ENCODE data around the gene DLGAP4. TPM values are rescaled to one million over a fixed set of nuclear protein-coding genes. Genes with fewer than 3 reads are reported as not detected.

Gene DLGAP4
- total RNA-seq, 1 experiment from 2014 or later, result 40.3 TPM

DNA sequence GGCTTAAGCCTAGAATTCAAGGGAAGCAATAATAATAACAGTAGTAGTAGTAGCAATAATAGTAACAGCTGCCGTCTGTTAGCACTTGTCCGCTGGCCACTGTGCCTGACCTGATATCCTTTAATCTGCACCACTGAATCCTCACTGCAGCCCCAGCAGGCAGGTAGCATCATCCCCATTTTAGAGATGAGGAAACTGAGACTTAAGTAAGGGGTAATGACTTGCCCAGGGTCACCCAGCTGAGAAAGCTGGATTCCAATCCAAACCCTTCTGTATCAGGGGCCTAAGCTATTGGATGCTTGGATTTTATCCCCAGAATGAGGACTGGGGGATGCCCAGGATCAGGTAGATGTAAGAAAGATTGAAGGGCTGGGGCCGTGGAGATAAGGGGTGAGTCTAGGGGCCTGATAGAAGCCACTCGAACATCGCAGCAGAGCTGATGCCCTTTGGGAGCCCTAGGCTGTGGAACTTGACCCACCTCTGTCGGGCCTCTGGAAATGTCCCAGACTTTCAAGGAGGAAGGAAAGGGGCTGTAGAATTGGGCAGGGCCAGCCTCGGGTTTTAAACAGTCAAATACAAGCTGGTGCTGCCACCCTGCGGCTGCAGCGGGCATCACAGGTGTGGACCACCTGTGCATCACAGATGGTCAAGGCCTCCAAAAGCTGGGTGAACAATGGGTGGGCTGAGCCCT is 133.0 kb downstream of the DLGAP4 start:
- Histone ChIP-seq H4K20me1 (ENCODE audit: insufficient read depth) (no peaks in the 10 kb centered on the region), H3K9ac (ENCODE audit: low read length) (no peak overlapping the region), H2AFZ (ENCODE audit: low read depth, low read length, poor library complexity, severe bottlenecking) (peak overlapping the region; percentile 22), H3K9me2 (ENCODE audit: insufficient read depth) (no peaks in the 10 kb centered on the region), H3K9me3 (ENCODE audit: control insufficient read depth in 1 of 2, insufficient read depth in 1 of 2, low read depth in 1 of 2, low read length in 2 of 2) (no peaks in the 10 kb centered on the region), H3K27ac (ENCODE audit: low read depth, low read length) (no peak overlapping the region), H3K36me3 (ENCODE audit: control insufficient read depth in 1 of 2, insufficient read depth in 2 of 2, low read length in 2 of 2) (no peaks in the 10 kb centered on the region), H3K4me1 (ENCODE audit: control insufficient read depth in 1 of 2, insufficient read depth in 2 of 2, low read length in 2 of 2) (peaks cover 3 to 16% of the 10 kb centered on the region in 2 experiments; a peak in 1 of 4 replicates), H3K4me3 (replicated peaks in 1 of 2; ENCODE audit: low read depth in 1 of 2, low read length in 2 of 2) (no peak overlapping the region), H3K4me2 (ENCODE audit: low read length) (no peak overlapping the region), H3K79me2 (ENCODE audit: insufficient read depth, low read length) (no peaks in the 10 kb centered on the region), H3K27me3 (ENCODE audit: insufficient read depth, low read length) (no peaks in the 10 kb centered on the region)
- ATAC-seq (peak; percentile 74), DNase-seq (ENCODE audit: low read depth, low spot score) (peak; percentile 32)
- CTCF ChIA-PET, result interaction anchor here (0.6 to 2.8 kb wide), 14 partner anchors 9 to 446 kb away, joined by 3 to 29 read pairs (median 5); no protein-coding TSS in a partner anchor
- RAD21 ChIA-PET (ENCODE audit: low non-redundant PET in 1 of 2, low total read pairs in 2 of 2, uncharacterized antibody in 2 of 2, unreplicated experiment in 2 of 2), result interaction anchor here (0.8 to 1.5 kb wide), 3 partner anchors 166 to 223 kb away, joined by 3 to 5 read pairs (median 4); no protein-coding TSS in a partner anchor
- intact Hi-C loops (cut with micrococcal nuclease), result loop anchor here (1.0 to 5.0 kb wide), 5 partner anchors 166 to 447 kb away; no protein-coding TSS in a partner anchor
- TF ChIP-seq ZFX (IDR thresholded peaks at IDR 0.05) (no peak), RAD21 (IDR thresholded peaks at IDR 0.05; ENCODE audit: low read depth) (peak; percentile 94)
- TF ChIP-seq, protein P1, sequence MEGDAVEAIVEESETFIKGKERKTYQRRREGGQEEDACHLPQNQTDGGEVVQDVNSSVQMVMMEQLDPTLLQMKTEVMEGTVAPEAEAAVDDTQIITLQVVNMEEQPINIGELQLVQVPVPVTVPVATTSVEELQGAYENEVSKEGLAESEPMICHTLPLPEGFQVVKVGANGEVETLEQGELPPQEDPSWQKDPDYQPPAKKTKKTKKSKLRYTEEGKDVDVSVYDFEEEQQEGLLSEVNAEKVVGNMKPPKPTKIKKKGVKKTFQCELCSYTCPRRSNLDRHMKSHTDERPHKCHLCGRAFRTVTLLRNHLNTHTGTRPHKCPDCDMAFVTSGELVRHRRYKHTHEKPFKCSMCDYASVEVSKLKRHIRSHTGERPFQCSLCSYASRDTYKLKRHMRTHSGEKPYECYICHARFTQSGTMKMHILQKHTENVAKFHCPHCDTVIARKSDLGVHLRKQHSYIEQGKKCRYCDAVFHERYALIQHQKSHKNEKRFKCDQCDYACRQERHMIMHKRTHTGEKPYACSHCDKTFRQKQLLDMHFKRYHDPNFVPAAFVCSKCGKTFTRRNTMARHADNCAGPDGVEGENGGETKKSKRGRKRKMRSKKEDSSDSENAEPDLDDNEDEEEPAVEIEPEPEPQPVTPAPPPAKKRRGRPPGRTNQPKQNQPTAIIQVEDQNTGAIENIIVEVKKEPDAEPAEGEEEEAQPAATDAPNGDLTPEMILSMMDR (IDR thresholded peaks at IDR 0.05 in 2 of 3, conservative IDR thresholded peaks at IDR 0.05 in 1 of 3; ENCODE audit: borderline replicate concordance in 1 of 3, insufficient read depth in 1 of 3, low read depth in 2 of 3, low read length in 2 of 3), result peak; percentile 81 to 97 (median 95)
- POLR2A ChIA-PET, result no interaction called here
- no TSS peak for BruUV-seq (replicated peaks)

DNA sequence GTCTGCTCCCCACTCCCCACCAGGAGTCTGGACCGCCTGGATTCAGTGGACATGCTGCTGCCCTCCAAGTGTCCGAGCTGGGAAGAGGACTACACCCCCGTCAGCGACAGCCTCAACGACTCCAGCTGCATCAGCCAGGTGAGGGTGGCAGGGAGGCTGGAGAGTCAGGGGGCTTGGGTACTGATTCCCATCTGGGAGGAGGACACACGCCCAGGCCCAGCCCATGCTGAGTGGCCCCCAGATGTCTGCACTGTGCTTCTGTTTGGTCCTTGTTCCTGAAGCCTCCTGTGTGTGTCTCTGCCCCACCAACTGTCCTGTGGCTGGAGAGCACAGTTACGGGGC is 133.6 kb downstream of the DLGAP4 start:
- Histone ChIP-seq H3K27me3 (ENCODE audit: insufficient read depth, low read length) (no peaks in the 10 kb centered on the region), H4K20me1 (ENCODE audit: insufficient read depth) (no peaks in the 10 kb centered on the region), H3K36me3 (ENCODE audit: control insufficient read depth in 1 of 2, insufficient read depth in 2 of 2, low read length in 2 of 2) (no peaks in the 10 kb centered on the region), H3K9me3 (ENCODE audit: control insufficient read depth in 1 of 2, insufficient read depth in 1 of 2, low read depth in 1 of 2, low read length in 2 of 2) (no peaks in the 10 kb centered on the region), H3K79me2 (ENCODE audit: insufficient read depth, low read length) (no peaks in the 10 kb centered on the region), H3K9me2 (ENCODE audit: insufficient read depth) (no peaks in the 10 kb centered on the region), H3K4me1 (ENCODE audit: control insufficient read depth in 1 of 2, insufficient read depth in 2 of 2, low read length in 2 of 2) (peaks cover 3 to 16% of the 10 kb centered on the region in 2 experiments; a peak in 1 of 4 replicates), H2AFZ (ENCODE audit: low read depth, low read length, poor library complexity, severe bottlenecking) (no peak overlapping the region), H3K4me2 (ENCODE audit: low read length) (no peak overlapping the region), H3K4me3 (replicated peaks in 1 of 2; ENCODE audit: low read depth in 1 of 2, low read length in 2 of 2) (no peak overlapping the region), H3K9ac (ENCODE audit: low read length) (no peak overlapping the region), H3K27ac (ENCODE audit: low read depth, low read length) (no peak overlapping the region)
- ChIA-PET POLR2A (no interaction called here), RAD21 (ENCODE audit: low non-redundant PET in 1 of 2, low total read pairs in 2 of 2, uncharacterized antibody in 2 of 2, unreplicated experiment in 2 of 2) (interaction anchor here (0.8 to 1.5 kb wide), 3 partner anchors 166 to 223 kb away, joined by 3 to 5 read pairs (median 4); no protein-coding TSS in a partner anchor), CTCF (interaction anchor here (0.6 to 2.8 kb wide), 14 partner anchors 9 to 447 kb away, joined by 3 to 29 read pairs (median 5); no protein-coding TSS in a partner anchor)
- no peak for TF ChIP-seq SP1 (IDR thresholded peaks at IDR 0.05; ENCODE audit: low read depth)
- no peak for TF ChIP-seq FOSL1 (IDR thresholded peaks at IDR 0.05; ENCODE audit: low read depth)
- no peak for TF ChIP-seq CEBPB (IDR thresholded peaks at IDR 0.05; ENCODE audit: low read depth)
- no peak for TF ChIP-seq TCF7L2 (IDR thresholded peaks at IDR 0.05; ENCODE audit: borderline replicate concordance, extremely low read depth, insufficient read depth, insufficient read length)
- ATAC-seq (no peak), DNase-seq (ENCODE audit: low read depth, low spot score) (no peak)
- BruUV-seq (replicated peaks), result no TSS peak
- intact Hi-C loops (cut with micrococcal nuclease), result loop anchor here (1.0 to 5.0 kb wide), 5 partner anchors 166 to 447 kb away; no protein-coding TSS in a partner anchor
